Measurements from ENCODE around the gene DNAH6.

DNA sequence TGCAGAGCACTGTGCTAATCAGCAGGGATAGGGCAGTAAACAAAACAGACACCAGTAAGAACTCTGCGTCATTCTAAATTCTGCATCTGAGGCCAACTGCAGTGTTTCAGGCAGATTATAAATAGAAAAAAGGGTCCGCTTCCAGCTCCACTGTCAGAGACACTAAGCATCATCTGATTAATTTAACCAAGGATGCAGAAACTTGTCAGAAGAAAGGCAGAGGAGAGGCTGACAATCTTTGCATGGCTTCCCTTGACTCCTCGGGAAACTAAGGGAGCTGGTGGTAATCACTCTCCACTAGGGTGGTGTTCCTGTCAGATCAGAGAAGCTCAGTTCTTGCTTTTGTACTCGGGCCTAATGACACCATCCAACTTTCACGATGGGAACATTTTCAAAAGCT, 123.5 kb downstream of the DNAH6 start:
- TF ChIP-seq, protein P1, sequence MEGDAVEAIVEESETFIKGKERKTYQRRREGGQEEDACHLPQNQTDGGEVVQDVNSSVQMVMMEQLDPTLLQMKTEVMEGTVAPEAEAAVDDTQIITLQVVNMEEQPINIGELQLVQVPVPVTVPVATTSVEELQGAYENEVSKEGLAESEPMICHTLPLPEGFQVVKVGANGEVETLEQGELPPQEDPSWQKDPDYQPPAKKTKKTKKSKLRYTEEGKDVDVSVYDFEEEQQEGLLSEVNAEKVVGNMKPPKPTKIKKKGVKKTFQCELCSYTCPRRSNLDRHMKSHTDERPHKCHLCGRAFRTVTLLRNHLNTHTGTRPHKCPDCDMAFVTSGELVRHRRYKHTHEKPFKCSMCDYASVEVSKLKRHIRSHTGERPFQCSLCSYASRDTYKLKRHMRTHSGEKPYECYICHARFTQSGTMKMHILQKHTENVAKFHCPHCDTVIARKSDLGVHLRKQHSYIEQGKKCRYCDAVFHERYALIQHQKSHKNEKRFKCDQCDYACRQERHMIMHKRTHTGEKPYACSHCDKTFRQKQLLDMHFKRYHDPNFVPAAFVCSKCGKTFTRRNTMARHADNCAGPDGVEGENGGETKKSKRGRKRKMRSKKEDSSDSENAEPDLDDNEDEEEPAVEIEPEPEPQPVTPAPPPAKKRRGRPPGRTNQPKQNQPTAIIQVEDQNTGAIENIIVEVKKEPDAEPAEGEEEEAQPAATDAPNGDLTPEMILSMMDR (IDR thresholded peaks at IDR 0.05; ENCODE audit: control extremely low read depth in 1 of 3, insufficient read depth in 1 of 3, low read depth in 1 of 3, low read length in 3 of 3), result no peak
- TF ChIP-seq POLR2A (IDR thresholded peaks at IDR 0.05; ENCODE audit: control extremely low read depth in 1 of 2, low read depth in 2 of 2, low read length in 2 of 2) (no peak), TBP (IDR thresholded peaks at IDR 0.05; ENCODE audit: low read depth, low read length) (no peak), BCL11A (IDR thresholded peaks at IDR 0.05; ENCODE audit: low read depth in 2 of 2, low read length in 2 of 2) (no peak), YY1 (IDR thresholded peaks at IDR 0.05; ENCODE audit: low read depth, low read length) (no peak), EP300 (IDR thresholded peaks at IDR 0.05; ENCODE audit: borderline replicate concordance in 1 of 2, low read depth in 2 of 2, low read length in 2 of 2) (no peak), POLR2AphosphoS5 (IDR thresholded peaks at IDR 0.05; ENCODE audit: low read depth, low read length) (no peak), SIN3A (conservative IDR thresholded peaks at IDR 0.05 in 1 of 2, IDR thresholded peaks at IDR 0.05 in 1 of 2; ENCODE audit: low read depth in 1 of 2, low read length in 2 of 2) (no peak), CBX5 (IDR thresholded peaks at IDR 0.05; ENCODE audit: low read depth, low read length) (no peak), ASH2L (IDR thresholded peaks at IDR 0.05; ENCODE audit: low read length) (no peak)
